ENCODE measurements around the gene LAIR1.

GRCh38 chr19:54389553-54389952 is 24.8 kb upstream of the LAIR1 start:
- TF ChIP-seq CTCF (IDR thresholded peaks at IDR 0.05; ENCODE audit: insufficient read depth, low read length) (no peak), GABPA (IDR thresholded peaks at IDR 0.05; ENCODE audit: low read depth) (peak; percentile 41; the same call in 1 of the 2 replicates), POLR2AphosphoS5 (IDR thresholded peaks at IDR 0.05; ENCODE audit: low read depth) (peak; percentile 74; the same call in 1 of the 2 replicates), SPI1 (IDR thresholded peaks at IDR 0.05; ENCODE audit: borderline replicate concordance, low read depth) (peak; percentile 53; the same call in 1 of the 2 replicates), REST (IDR thresholded peaks at IDR 0.05; ENCODE audit: insufficient replicate concordance, low read depth) (no peak)

All from HL-60 (cell line).